ENCODE measurements around the gene TTBK1. TPM values are rescaled to one million over a fixed set of nuclear protein-coding genes. Genes with fewer than 3 reads are reported as not detected.
A peak's percentile ranks its signal among the peaks of the same experiment; 100 is the strongest.

TTBK1 gene
- total and polyA plus RNA-seq, 10 of the 15 experiments (the other 5 are each of a cell fraction or from before 2014, with no cell fraction given), result 0.05 to 0.27 TPM; not detected in 8

- DNase-seq (ENCODE audit: low read depth, low spot score), result no peak
- ATAC-seq, result peak; percentile 21; the same call in 2 of the 3 replicates
- Histone ChIP-seq H3K9me3 (replicated peaks; ENCODE audit: control insufficient read depth, insufficient read depth, low read length) (no peaks in the 10 kb centered on the region), H4K20me1 (ENCODE audit: control insufficient read depth, insufficient read depth) (no peaks in the 10 kb centered on the region), H3K4me3 (no peak overlapping the region), H3K4me2 (ENCODE audit: control insufficient read depth, insufficient read depth) (no peak overlapping the region), H3K36me3 (ENCODE audit: control insufficient read depth in 2 of 2, insufficient read depth in 2 of 2, low read length in 1 of 2) (peaks cover 0 to 1% of the 10 kb centered on the region in 2 experiments; a peak in 2 of 4 replicates), H2AFZ (ENCODE audit: control insufficient read depth, low read depth, low read length) (no peak overlapping the region), H3K79me2 (ENCODE audit: control insufficient read depth, insufficient read depth, low read length) (peaks cover 6% of the 10 kb centered on the region), H3K27ac (ENCODE audit: control insufficient read depth, insufficient read depth) (no peak overlapping the region), H3K9ac (ENCODE audit: control insufficient read depth, insufficient read depth, low read length) (no peak overlapping the region), H3K4me1 (ENCODE audit: control insufficient read depth, insufficient read depth, low read length) (peaks cover 4% of the 10 kb centered on the region), H3K27me3 (replicated peaks in 1 of 2; ENCODE audit: control insufficient read depth in 2 of 2, insufficient read depth in 2 of 2, low read length in 1 of 2) (no peaks in the 10 kb centered on the region)
- intact Hi-C loops (cut with micrococcal nuclease; ENCODE audit: unreplicated experiment) (no loop called here), in situ Hi-C loops (cut with MboI) (no loop called here)
- CTCF ChIA-PET, result interaction anchor here (0.6 to 2.7 kb wide), 3 partner anchors 10 to 1388 kb away, joined by 3 to 8 read pairs (median 3); partner anchors contain the start of gene DNPH1
- POLR2A ChIA-PET, result interaction anchor here (0.5 to 0.6 kb wide), 2 partner anchors 224 to 266 kb away, joined by 3 read pairs; no protein-coding TSS in a partner anchor
- WGBS (ENCODE audit: insufficient coverage, insufficient replicate concordance, low lambda C conversion rate, missing lambda C conversion rate), result 75% methylated on average over 3 of the region's 3 CpGs
- SMC1A ChIA-PET (ENCODE audit: uncharacterized antibody, unreplicated experiment), result no interaction called here
- BruUV-seq (replicated peaks), result no TSS peak
- RAD21 ChIA-PET (ENCODE audit: unreplicated experiment), result no interaction called here
- no peak for FAIRE-seq
- TF ChIP-seq CHD2 (IDR thresholded peaks at IDR 0.05; ENCODE audit: borderline replicate concordance, low read depth, low read length), result no peak
- TF ChIP-seq HDGF (IDR thresholded peaks at IDR 0.05), result no peak
- no peak for TF ChIP-seq POLR2AphosphoS5 (IDR thresholded peaks at IDR 0.05; ENCODE audit: low read length)
- TF ChIP-seq POLR2A (IDR thresholded peaks at IDR 0.05; ENCODE audit: low read depth, low read length), result no peak
- TF ChIP-seq IRF4 (IDR thresholded peaks at IDR 0.05; ENCODE audit: low read depth, low read length), result no peak
- no peak for TF ChIP-seq SREBF2 (IDR thresholded peaks at IDR 0.05; ENCODE audit: low read length)
- TF ChIP-seq RELB (IDR thresholded peaks at IDR 0.05; ENCODE audit: low read depth), result no peak
- no peak for TF ChIP-seq FOXK2 (IDR thresholded peaks at IDR 0.05)
- TF ChIP-seq STAT1 (conservative IDR thresholded peaks at IDR 0.05), result no peak
- TF ChIP-seq SPI1 (IDR thresholded peaks at IDR 0.05; ENCODE audit: borderline replicate concordance, insufficient read depth, low read depth, low read length), result no peak
- TF ChIP-seq ZBTB40 (IDR thresholded peaks at IDR 0.05; ENCODE audit: borderline replicate concordance), result no peak
- TF ChIP-seq, protein P1, sequence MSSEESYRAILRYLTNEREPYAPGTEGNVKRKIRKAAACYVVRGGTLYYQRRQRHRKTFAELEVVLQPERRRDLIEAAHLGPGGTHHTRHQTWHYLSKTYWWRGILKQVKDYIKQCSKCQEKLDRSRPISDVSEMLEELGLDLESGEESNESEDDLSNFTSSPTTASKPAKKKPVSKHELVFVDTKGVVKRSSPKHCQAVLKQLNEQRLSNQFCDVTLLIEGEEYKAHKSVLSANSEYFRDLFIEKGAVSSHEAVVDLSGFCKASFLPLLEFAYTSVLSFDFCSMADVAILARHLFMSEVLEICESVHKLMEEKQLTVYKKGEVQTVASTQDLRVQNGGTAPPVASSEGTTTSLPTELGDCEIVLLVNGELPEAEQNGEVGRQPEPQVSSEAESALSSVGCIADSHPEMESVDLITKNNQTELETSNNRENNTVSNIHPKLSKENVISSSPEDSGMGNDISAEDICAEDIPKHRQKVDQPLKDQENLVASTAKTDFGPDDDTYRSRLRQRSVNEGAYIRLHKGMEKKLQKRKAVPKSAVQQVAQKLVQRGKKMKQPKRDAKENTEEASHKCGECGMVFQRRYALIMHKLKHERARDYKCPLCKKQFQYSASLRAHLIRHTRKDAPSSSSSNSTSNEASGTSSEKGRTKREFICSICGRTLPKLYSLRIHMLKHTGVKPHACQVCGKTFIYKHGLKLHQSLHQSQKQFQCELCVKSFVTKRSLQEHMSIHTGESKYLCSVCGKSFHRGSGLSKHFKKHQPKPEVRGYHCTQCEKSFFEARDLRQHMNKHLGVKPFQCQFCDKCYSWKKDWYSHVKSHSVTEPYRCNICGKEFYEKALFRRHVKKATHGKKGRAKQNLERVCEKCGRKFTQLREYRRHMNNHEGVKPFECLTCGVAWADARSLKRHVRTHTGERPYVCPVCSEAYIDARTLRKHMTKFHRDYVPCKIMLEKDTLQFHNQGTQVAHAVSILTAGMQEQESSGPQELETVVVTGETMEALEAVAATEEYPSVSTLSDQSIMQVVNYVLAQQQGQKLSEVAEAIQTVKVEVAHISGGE (CRISPR knock-in tag; IDR thresholded peaks at IDR 0.05), result no peak
- TF ChIP-seq HCFC1 (IDR thresholded peaks at IDR 0.05; ENCODE audit: low read length), result no peak
- no peak for TF ChIP-seq ZNF217 (IDR thresholded peaks at IDR 0.05)
- TF ChIP-seq ZBTB33 (IDR thresholded peaks at IDR 0.05), result no peak
Measured at GRCh38 chr6:43219119-43219518, 24.2 kb upstream of the TTBK1 start.

Data from GM12878 (cell line).